Sciatic nerve (tissue), 2 donors: Measurements from ENCODE around the gene CPED1. TPM values are rescaled to one million over a fixed set of nuclear protein-coding genes. Genes with fewer than 3 reads are reported as not detected.
A peak's percentile ranks its signal among the peaks of the same experiment; 100 is the strongest.

ENCODE experiments used
- ATAC-seq: fragments of 200-7000 bp; cut with Tn5 transposase; one replicate; pipeline ENCODE4 v1.9.1; 2020; ENCODE audit warnings: mild to moderate bottlenecking, moderate library complexity
- DNase-seq: peaks from one replicate; pipeline ENCODE4 v3.0.0-alpha.2; 2020; ENCODE audit warnings: low spot score
- intact Hi-C: fragments of 100-400 bp; cut with DNase I; formaldehyde crosslinking; loops from one replicate; pipeline ENCODE4 v1.14.2; 2022
- total RNA-seq: library from RNA; stranded (reverse); fragmentation: NEBNext Ultra II Directional; extraction: Animal tissue kit (Norgen Biotek cat#: 25700); gene quantifications from one replicate; pipeline ENCODE4 v1.2.1, GENCODE V29; 2021
- donor health status: DM: no; HTN: no; CAD: no.
- donor health status: DM: no; HTN: no; CAD: no.

Gene CPED1
- total RNA-seq, 1 donor from 2014 or later, result 41.9 TPM

DNA sequence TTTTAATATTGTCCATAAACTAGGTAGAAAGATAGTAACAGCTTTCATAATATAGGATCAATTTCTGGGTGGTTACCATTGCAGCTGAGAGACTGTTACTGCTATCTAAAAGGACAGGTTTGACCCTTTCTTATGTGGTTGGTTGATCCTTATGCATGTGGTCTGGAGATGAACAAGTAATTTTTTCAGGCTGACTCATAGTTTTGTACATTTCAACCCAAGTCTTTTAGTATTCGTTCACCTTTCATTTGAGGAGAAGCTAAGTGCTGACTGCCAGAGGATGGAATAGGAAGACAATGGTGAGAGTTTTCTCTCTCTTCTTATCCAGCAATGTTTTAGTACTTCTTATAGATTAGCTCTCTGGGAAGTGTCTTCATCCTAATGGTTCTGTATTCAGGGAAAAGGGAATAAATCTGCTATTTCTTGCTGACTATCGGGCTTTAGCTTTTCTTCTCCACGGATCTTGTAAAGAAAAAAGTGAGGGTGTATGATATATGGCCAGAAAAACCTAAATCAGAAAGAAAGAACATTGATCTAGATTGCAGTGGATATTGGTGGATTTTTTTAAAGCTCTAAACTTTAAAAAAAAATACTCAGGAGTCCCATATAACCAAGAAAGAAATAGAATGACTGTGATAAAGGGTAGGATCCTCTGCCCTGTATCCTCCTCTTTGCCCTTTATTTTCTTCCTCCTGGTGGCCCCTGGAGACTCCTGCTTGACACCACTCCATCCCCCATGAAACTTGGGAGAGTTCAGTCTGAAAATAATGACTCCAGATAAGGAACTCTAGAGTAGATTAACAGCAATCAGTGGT, 88.0 kb downstream of the CPED1 start:
- intact Hi-C loops, result no loop called here
- ATAC-seq (no peak), DNase-seq (no peak)

DNA sequence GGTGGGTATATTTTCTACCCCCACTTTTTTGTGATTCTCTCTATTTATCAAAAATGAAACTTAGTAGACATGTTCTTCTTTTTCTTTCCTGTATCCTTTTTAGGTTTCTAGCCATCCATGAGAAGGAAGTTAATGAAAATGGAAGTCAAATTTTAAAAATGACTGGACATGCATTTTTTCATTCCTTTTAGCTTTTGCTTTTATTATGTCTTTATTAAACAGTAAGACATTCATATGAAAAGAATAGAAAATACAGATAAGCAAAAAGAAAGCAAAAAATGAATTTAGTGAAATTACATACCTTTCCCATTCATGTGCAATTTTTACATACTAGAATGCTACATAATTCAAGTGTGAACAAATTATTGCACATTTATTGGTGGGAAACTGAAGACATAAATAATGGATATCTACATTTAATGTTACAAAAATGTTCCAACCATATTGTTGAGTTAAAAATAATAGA, 88.7 kb downstream of the CPED1 start:
- DNase-seq (no peak), ATAC-seq (no peak)
- intact Hi-C loops, result no loop called here

DNA sequence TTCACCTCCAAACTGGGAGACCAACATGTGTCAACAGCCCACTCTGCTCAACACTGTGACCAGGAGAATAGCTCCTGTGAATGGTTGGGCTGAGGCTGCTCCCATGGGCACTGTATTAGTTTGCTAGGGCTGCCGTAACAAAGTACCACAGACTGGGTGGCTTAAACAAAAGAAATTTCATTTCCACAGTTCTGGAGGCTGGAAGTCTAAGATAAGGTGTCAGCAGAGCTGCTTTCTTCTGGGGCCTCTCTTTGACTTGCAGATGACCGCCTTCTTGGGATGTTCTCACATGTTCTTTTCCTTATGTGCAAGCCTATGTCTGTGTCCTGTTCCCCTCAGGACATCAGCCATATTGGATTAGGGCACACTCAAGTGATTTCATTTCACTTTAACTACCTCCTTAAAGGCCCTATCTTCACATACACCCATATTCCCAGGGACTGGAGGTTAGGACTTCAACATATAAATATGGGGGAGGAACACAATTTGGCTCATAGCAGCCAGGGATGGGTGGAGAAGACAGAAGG, 90.3 kb downstream of the CPED1 start:
- DNase-seq (no peak), ATAC-seq (no peak)
- intact Hi-C loops, result no loop called here

DNA sequence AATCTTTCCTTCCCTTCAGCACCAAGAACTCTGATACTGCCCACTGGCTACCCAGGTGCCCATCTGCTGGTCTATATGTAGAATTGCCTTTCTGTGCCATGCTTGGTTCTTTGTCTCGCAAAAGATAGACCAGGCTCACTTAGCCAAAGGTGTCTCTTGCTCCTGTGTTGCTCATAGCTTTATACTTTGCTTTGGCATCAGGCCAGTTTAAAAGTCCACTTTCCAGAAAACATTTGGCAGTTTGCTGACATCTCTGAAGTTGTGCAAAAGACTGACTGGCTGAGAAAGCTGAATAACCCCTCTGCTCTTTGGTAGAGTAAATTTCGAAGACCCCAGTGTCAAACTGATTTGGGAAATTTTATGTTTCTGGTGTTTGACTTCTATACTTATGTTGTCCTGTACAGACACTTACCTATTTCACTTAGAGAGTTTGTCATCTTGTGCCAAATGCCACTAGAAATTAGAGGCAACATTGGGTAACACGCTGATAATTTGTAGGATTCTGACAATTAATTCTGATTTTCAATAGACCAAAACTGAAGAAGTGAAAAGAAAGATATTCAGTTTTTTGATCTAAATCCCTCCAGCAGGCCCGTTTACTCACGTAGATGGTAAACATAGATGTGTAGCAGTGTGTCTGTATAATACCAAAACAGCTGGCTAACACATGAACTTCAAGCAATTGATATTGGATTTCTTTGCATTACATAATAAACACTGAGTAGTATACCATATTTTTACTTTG, 91.1 kb downstream of the CPED1 start:
- ATAC-seq (no peak), DNase-seq (no peak)
- intact Hi-C loops, result loop anchor here (5.0 kb wide), 1 partner anchor 92 kb away; the partner anchor contains the start of gene CPED1

DNA sequence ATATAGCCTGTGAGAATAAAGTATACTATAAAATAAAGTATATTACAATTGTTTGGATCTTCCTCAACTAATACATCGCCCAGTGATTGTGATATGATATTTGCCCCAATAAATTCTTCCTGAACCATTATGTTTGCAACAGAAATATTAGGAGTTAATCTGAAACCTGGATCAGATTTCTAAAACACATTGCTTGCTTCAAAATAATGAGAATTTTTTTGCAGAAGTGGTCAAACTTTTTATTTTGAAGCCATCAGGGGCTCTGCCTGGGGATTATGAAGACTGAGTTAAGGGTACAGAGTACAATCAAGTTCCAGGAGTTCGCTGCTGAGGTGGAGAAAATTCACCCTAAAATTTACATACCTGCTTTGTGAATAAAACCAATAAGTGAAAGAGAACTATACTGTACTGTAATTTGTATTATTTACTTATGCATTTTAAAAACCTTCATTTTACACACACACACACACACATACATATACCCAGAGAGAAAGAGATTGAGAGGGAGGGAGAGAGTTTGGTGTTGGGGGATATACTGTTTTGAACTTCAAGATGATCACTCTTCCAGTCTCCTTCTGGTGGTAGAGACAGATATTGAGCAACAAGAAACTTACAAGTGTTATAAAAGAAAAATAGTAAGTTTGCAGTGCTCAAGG, 91.9 kb downstream of the CPED1 start:
- ATAC-seq (no peak), DNase-seq (no peak)
- intact Hi-C loops, result loop anchor here (5.0 kb wide), 1 partner anchor 93 kb away; the partner anchor contains the start of gene CPED1

DNA sequence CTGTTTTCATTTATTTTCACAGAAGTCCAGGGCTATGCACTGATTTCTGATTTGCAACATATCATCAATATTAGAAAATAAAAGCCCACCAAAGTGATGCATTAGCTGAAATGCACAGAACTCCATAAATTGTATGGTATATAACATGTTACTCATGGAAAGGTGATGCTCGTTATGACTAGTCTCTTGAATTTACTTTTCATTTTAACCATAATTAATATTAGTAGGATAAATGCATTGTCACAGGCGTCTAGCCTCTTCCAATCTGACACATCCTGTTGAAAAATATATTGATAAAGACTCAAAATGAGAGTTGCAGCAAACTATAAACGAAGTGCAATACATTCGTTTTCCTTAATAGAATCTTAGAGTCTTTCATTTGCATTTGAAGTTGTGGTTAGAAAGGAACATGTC, 92.4 kb downstream of the CPED1 start:
- ATAC-seq (no peak), DNase-seq (no peak)
- intact Hi-C loops, result loop anchor here (5.0 kb wide), 1 partner anchor 94 kb away; the partner anchor contains the start of gene CPED1

DNA sequence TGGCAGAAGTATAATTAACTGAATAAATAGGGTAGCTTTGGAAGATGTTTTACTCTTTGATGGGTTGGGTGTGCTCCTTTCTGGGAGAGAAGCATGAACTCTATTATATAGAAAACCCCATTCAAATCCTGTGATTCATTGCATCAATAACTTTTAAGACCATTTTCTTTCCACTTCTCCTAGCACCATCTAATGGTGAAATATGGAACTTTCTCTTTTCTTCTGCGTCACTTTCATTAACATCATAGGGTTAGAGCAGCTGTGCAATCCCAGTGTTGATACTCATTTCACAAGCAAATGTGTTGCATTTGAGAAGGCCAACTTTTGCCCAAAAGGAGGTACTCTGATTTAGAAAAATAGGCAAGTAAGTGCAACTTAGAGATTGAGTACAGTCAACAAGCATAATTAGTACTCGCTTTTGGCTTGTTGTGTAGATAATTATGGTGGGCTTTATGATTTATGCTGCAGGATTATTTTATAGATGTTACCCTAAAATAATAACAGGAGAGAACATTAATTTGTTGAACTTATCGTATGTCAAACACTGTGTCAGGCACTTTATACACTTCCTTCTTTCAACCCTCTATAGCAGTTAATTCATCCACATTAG, 92.9 kb downstream of the CPED1 start:
- DNase-seq (no peak), ATAC-seq (peak; percentile 87)
- intact Hi-C loops, result loop anchor here (5.0 kb wide), 1 partner anchor 94 kb away; the partner anchor contains the start of gene CPED1

DNA sequence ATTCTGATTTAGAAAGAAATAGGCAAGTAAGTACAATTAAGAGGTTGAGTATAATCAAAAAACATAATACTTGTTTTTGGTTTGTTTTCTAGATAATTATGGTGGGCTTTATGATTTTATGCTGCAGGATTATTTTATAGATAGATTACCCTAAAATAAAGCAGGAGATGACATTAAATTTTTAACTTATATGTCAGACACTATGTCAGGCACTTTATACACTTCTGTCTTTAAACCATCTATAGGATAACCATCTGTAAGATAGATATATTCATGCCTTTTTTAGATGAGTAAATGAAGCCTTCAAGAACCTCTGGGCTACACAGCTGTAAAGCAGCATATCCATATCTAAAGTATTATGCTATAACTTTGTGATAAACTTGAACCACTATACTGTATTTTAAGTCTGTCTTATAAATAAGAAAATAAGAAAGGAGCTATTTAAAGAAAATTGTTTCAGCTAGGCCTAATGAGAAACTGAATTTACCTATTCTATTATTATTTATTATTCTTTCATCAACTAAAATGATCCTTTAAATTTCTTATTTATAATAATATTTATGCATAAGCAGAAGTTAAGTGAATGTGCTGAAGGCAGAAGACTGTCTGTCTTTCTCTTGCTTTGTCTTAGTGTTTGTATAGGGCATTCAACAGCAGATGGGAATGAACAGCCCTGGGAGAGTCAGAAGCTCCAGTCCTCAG, 94.0 kb downstream of the CPED1 start:
- ATAC-seq, result no peak
- DNase-seq, result no peak
- intact Hi-C loops, result loop anchor here (5.0 kb wide), 1 partner anchor 95 kb away; the partner anchor contains the start of gene CPED1

DNA sequence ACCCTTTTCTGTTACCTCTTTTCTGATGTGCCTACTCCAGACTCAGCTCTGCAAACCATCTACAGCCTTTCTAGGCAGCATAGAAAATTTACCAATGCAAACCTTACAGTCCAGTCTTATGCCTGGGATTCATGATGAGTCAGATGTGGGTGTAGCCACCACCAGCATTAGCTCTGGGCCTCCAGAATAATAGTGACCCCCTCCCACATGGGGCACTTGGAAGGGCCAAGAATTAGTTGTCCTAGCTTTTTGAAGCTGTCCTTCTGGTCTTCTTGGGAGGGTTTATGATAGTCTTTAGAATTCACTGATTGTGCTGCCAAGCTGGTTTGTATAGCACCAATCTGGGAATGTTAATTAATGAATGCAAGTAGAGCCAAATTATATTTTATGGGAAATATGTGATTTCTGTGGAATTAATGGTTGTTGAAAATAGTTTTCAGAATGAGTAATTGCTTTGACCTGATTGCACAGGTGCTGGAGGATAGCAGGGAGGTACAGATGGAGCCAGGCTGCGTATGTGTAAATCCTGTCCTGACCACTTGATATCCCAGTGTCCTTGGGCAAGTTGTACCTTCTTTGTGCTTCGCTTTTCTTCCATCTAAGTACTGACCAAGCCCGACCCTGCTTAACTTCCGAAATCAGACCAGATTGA, 94.8 kb downstream of the CPED1 start:
- DNase-seq (no peak), ATAC-seq (no peak)
- intact Hi-C loops, result loop anchor here (5.0 kb wide), 1 partner anchor 96 kb away; the partner anchor contains the start of gene CPED1

DNA sequence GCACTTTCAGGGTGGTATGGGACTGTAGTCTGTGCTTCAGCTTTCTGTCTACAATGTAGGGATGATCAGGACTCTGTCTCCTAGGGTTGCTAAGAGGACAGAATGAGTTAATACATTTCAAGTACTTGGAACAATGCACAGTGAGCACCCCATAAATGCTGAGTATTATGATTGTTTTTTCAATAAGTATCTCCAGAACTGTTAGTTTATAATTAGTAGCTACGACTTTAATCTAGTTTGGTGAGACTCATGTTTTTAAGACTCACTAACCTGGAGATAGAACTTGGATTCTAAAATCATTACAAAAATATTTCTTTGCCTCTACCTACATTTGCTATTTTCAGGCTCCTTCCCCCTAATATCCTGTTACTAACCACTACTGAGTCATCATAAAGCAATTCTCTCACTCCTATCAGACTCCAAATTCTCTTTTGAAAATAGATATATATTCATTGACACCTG, 95.3 kb downstream of the CPED1 start:
- no peak for DNase-seq
- intact Hi-C loops, result loop anchor here (5.0 kb wide), 1 partner anchor 97 kb away; the partner anchor contains the start of gene CPED1
- no peak for ATAC-seq

DNA sequence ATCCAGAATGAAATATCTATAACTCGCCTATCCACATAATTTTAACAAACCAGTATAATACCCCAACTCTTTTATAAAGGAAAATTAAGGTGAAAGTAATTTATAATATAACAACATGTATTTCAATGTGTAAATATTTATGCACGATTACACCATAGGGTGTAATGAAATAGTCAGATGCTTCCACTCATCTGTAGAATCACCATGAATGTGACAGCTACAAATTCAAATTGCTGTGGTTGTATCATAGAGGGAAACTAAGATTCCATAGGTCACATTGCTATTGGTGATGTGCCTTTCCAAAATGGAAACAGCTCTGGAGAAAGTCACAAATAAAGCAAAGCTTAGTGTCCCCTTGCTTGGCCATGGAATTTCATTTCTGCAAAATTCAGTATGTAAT, 95.7 kb downstream of the CPED1 start:
- no peak for DNase-seq
- no peak for ATAC-seq
- intact Hi-C loops, result loop anchor here (5.0 kb wide), 1 partner anchor 97 kb away; the partner anchor contains the start of gene CPED1

DNA sequence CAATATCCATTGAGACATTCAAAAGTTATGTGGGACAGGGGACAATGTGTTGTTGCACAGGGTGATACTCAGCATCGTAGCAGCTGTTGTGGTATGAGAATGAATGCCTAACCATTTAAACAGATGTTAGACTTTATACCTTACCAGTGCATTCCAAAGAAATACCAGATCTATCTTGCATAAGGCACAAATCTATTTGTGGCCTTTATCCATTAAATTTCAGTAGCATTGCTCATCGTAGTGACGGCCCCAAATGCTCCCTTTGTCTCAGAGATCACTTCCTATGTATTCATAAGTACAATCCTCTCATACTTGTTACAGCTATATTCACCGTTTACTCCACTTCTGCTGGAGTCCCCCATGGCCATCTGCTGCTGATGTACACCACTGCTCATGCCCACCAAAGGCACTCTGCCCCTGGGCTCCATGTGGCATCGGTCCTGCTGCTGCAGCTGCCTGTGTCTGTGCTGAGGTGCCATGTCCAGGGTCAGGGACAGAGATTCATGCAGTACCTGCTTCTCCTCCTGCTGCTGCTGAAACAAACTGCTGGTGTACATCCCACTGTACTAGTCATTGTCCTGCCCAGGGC, 96.3 kb downstream of the CPED1 start:
- ATAC-seq (peak; percentile 53), DNase-seq (no peak)
- intact Hi-C loops, result loop anchor here (5.0 kb wide), 1 partner anchor 98 kb away; the partner anchor contains the start of gene CPED1

DNA sequence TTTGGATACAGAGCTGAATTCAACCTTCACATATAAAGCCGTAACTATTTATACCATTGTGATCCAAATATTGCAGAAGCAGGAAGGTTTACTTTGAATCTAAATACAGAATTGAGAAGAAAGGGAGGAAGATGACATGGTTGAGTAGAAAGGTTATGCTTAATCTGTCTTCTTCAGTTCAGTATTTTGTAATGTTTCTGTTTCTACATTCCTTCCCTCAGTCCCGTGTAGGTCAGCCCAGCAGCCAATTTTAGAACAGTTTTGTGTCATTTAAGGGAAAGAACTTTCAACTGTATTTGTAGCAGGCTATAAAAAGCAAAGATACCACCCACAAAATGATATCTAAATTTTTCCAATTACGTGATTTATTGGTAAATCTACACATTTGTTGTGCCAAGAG, 97.4 kb downstream of the CPED1 start:
- ATAC-seq (peak; percentile 84), DNase-seq (no peak)
- intact Hi-C loops, result no loop called here

DNA sequence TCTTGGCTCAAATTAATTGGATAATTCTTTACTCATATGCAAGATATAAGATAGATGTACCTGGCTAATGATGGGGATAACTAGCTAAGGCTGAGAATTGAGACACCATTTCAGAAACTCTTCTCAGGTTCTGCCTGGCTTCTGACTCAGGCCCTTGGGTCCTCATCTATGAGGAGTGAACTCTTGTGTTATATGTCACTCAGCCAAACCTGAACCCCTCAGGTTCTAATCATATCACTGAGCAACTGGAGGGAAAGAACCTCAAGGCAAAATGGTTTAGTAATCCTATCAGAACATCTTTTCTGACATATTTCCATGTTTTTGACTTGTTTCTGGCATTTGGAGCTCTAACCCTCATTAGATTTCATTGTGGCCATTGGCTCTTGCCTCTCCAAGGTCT, 100.4 kb downstream of the CPED1 start:
- ATAC-seq, result no peak
- no peak for DNase-seq
- intact Hi-C loops, result no loop called here

DNA sequence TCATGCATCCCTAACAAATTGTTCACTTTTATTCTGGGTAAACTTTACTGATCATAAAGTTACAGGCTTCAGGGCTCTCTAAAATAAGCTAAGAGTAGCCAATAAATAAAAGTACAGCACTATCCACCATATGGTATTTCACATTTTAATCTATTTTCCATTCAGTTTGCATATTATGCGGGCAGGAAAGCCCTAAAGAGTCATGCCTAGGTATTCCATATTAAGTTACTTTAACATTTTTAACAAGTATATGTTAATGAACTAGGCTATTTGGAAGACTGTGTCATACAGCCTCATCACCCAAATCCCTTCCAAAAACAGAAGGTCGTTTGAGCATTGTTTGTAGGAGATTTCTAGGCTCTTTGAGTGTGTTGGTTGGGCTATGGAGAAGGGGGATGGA, 106.3 kb downstream of the CPED1 start:
- intact Hi-C loops, result no loop called here
- no peak for DNase-seq
- no peak for ATAC-seq

DNA sequence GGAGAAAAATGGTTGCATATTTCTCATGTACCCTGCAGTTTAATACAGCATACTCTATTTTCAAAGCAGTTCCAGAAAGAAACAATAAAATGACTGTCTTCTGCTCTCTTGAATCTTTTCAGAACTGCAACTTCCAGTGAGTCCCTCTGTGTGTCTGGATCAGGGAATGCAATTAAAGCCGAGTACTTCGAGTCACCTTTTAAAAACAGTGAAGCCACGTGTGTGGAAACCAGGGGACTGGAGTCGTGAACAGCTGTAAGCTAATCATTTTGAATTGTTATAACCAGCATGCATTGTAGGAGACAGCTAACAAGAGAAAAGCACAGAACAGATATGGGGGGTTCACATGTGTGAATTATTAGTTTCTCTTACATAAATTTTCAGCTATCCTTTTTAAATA, 109.1 kb downstream of the CPED1 start:
- no peak for DNase-seq
- ATAC-seq, result no peak
- intact Hi-C loops, result no loop called here

DNA sequence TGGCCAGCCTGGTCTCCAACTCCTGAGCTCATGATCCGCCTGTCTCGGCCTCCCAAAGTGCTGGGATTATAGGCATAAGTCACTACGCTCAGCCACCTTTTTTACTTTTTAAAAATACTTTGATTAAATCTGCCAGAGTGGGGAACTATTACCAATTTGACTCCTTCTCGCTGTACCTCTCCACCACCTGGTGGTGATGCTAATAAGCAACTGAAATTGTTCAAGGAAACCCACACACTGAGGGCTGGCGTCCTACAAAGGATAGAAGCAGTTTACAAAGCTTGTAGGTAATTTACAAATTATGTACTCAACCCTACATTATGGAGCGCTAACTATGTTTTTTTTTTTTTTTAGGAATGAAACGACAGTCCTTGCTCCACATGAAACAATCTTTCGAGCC, 111.1 kb downstream of the CPED1 start:
- intact Hi-C loops, result no loop called here
- no peak for ATAC-seq
- no peak for DNase-seq
